ENCODE results near the gene GAD2.
A peak's percentile ranks its signal among the peaks of the same experiment; 100 is the strongest.

GAD2 gene

DNA sequence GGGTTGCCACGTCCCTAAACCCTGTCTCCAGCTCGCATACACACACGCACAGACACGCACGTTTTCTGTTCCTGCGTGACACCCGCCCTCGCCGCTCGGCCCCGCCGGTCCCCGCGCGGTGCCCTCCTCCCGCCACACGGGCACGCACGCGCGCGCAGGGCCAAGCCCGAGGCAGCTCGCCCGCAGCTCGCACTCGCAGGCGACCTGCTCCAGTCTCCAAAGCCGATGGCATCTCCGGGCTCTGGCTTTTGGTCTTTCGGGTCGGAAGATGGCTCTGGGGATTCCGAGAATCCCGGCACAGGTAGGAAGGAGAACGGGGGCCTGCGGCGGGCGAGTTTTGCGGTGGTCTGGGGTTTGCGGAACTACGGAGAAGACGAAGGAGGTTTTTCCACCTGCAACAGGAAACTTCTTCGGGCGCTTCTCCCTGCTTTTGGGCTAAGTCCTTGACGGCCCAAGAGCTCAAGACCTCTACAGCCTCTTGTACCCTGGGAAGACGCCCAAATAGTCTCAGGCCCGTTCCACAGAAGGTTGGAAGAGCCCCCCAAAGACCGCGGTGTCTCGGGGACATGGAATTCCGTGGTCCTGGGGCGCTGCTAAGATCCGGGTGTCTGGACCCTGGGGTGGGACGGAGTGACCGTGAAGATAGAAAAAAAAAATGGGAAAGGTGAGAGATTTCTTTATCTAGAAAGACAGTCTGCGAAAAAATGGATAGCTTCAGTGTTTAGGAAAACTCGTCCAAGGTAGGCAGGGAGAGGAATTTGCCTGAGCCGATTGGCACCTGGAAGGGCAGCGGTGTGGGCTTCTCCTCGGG, at the start of gene GAD2:
Gene GAD2 (plus strand): TSS at position 190 of the 811 bp plus-strand sequence. CDS start 36 bp downstream, at position 226.
- intact Hi-C loops (cut with DNase I) = no loop called here
- peak in 30 of 42 donors; percentile 18 to 79 (median 56) for DNase-seq

GRCh38 chr10:26169466-26169865, 47.1 kb upstream of the GAD2 start:
- DNase-seq = peak in 9 of 42 donors; percentile 6 to 70 (median 31)
- intact Hi-C loops (cut with DNase I) = no loop called here

- intact Hi-C loops (cut with DNase I) = no loop called here
- no peak for DNase-seq
These were observed 44.4 kb upstream of the GAD2 start for GRCh38 chr10:26172131-26172530.

- DNase-seq = no peak
- intact Hi-C loops (cut with DNase I) = no loop called here
These were observed 42.7 kb upstream of the GAD2 start for GRCh38 chr10:26173837-26174236.

DNA sequence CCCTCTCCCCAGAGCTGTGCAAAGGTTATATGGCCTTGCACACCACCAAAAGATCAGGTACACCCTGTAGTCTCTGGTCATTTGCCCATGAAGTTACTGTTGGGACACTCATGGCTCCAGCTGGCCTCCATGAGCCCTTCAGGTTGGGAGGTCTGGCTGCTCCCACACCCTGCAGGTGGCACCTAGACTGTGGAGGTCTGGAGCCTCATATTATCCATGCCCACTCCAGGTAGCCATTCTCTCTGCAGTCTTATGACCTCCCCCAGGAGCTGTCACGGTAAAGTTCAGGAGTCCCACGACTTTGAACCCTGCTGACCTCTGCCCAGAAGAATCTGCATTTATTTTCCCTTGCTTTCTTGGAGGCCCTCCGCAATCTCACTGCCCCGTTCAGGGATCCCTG, 39.2 kb upstream of the GAD2 start:
- intact Hi-C loops (cut with DNase I) = no loop called here
- no peak for DNase-seq

DNA sequence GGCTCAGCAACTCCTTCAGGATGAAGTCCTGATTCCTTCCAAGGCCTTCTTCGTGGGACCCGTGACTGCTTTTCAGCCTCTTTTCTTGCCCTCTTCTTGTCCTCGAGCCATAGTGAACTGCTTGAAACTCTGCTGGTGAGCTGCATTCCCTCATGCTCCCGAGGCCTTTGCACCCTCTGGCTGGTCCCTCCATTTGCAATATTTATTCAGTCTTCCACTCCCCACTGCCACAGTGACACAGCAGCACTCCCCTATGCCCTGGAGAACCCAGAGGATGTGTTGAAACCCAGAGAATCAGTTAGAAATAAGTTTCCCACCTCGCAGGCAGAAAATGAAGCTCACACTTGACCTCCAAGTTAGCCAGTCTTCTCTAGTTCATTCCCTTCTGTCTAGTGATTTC, 22.3 kb upstream of the GAD2 start:
- DNase-seq = no peak
- intact Hi-C loops (cut with DNase I) = no loop called here

GRCh38 chr10:26197248-26197647, 19.3 kb upstream of the GAD2 start:
- intact Hi-C loops (cut with DNase I) = no loop called here
- DNase-seq = no peak

DNA sequence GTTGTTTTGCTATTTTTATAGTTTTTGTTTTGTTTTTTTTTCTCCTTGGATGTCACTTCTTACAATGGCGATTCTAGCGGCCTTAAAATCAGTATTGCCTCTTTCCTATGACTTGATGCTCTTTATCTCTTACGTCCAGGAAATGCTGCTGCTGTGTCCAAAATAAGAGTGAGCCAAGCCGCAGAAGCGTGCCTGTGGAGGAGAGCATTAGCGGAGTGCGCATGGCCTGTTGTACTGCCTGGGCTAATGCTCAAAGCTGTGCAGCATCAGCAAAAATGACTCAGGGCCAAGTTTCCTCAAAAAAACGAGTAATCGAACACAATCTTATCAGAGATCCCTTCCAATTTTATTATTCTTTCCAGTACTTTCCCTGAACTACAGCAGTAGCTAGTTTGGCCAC, 18.5 kb upstream of the GAD2 start:
- intact Hi-C loops (cut with DNase I) = no loop called here
- DNase-seq = no peak

- DNase-seq = no peak
- intact Hi-C loops (cut with DNase I) = no loop called here
These were observed 16.7 kb upstream of the GAD2 start for GRCh38 chr10:26199841-26200240.

DNA sequence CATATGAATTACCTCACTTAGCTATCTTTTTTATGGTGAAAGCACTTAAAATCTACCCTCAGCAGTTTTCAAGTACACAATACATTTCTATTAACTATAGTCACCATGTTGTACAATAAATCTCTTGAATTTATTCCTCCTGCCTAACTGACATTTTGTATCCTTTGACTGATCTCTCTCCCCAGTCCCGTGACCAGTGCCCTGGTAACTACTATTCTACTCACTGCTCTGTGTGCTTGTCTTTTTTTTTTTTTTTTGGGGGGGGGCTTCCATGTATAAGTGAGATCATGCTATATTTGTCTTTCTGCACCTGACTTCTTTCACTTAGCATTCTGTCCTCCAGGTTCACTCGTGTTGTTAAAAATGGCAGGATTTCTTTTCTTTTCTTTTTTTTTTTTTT, 11.4 kb upstream of the GAD2 start:
- DNase-seq = no peak
- intact Hi-C loops (cut with DNase I) = no loop called here

DNA sequence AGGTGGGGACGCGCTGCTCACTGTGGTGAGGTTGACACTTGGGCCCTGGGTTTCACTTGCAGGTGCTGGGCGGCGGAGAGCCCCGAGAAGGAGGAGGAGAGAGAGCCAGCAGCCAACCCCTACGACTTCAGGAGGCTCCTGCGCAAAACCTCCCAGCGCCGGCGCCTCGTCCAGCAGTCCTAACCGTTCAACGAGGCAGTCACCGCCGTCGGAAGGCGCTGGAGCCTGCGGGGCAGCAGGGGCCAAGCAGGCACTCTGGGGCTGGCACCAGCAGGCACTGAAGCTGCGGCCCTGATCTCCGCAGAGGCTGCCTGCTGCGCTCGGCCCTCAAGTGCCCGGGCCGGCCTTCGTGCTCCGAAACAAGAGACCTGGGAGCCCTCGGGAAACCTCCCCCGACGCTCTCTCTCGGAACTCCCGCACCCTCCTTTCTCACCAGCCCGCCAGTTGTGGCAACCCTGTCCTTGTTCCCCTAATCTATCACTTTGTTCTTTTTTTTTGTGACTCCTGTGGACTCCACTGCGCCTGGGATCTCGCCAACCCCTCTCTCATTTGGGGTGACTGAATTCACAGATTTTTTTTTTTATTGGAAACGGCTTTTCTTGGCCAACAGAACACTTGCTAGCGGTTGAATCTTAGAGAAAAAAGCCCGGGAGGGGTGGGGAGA, 4.7 kb upstream of the GAD2 start:
- intact Hi-C loops (cut with DNase I) = no loop called here
- no peak for DNase-seq

- DNase-seq = no peak
These were observed 4.1 kb upstream of the GAD2 start for GRCh38 chr10:26212511-26212910.

GRCh38 chr10:26213157-26213800, 3.3 kb upstream of the GAD2 start:
- no peak for DNase-seq
- intact Hi-C loops (cut with DNase I) = no loop called here

More at GRCh38 chr10:26212511-26212910, 4.1 kb upstream of the GAD2 start:
- intact Hi-C loops (cut with DNase I) = no loop called here

- intact Hi-C loops (cut with DNase I) = no loop called here
- DNase-seq = no peak
These were observed 2.6 kb upstream of the GAD2 start for GRCh38 chr10:26214004-26214403.

- intact Hi-C loops (cut with DNase I) = no loop called here
- peak in 25 of 42 donors; percentile 7 to 51 (median 26) for DNase-seq
These were observed 1.8 kb upstream of the GAD2 start for GRCh38 chr10:26214551-26215395.

GRCh38 chr10:26215396-26215934, 1.1 kb upstream of the GAD2 start:
- peak in 23 of 42 donors; percentile 7 to 60 (median 39) for DNase-seq
- intact Hi-C loops (cut with DNase I) = no loop called here

- DNase-seq = peak; percentile 3 to 84 (median 65)
- intact Hi-C loops (cut with DNase I) = no loop called here
These were observed 514 bp upstream of the GAD2 start for GRCh38 chr10:26215935-26216584.

- intact Hi-C loops (cut with DNase I) = no loop called here
- peak in 23 of 42 donors; percentile 7 to 62 (median 29) for DNase-seq
These were observed 967 bp downstream of the GAD2 start for GRCh38 chr10:26217396-26218086.
